Measurements from ENCODE around the gene LARP4B. TPM values are rescaled to one million over a fixed set of nuclear protein-coding genes. Genes with fewer than 3 reads are reported as not detected.

Gene LARP4B
- total RNA-seq, 1 experiment from 2014 or later = 122 TPM

DNA sequence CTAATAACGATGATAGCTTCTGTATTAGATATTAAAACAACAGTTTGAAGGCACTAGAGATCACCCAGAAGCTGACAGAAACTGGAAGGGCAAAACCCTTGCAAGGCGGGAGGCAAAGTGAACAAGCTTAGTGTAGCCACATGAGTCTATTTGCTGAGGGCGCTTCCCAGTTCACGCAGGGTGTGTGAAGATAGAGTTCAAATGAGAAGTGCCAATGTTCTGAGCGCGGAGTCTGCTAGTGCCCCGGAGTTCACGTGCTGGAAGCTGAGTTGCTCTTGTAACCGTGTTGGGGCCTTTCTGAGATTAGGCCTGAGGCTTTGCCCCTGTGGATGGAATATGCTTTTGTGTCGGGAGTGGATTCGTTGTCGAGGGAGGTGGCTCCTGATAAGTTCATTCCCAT, 40.1 kb upstream of the LARP4B start:
- TF ChIP-seq ELF1 (IDR thresholded peaks at IDR 0.05; ENCODE audit: borderline replicate concordance, low read depth) (no peak), TCF7L2 (IDR thresholded peaks at IDR 0.05; ENCODE audit: borderline replicate concordance, extremely low read depth, insufficient read depth, insufficient read length) (no peak), SRF (IDR thresholded peaks at IDR 0.05; ENCODE audit: low read depth) (no peak), FOSL1 (IDR thresholded peaks at IDR 0.05; ENCODE audit: low read depth) (no peak), CEBPB (IDR thresholded peaks at IDR 0.05; ENCODE audit: low read depth) (no peak), CBX3 (IDR thresholded peaks at IDR 0.05; ENCODE audit: low read depth) (no peak), EZH2 (IDR thresholded peaks at IDR 0.05) (no peak), EZH2phosphoT487 (IDR thresholded peaks at IDR 0.05; ENCODE audit: borderline replicate concordance) (no peak), ZNF274 (IDR thresholded peaks at IDR 0.05; ENCODE audit: low read depth, low read length) (no peak), YY1 (IDR thresholded peaks at IDR 0.05; ENCODE audit: extremely low read depth, insufficient replicate concordance, low read depth, low read length) (no peak), EGR1 (IDR thresholded peaks at IDR 0.05; ENCODE audit: low read depth) (no peak), SIN3A (IDR thresholded peaks at IDR 0.05; ENCODE audit: low read depth) (no peak), POLR2A (IDR thresholded peaks at IDR 0.05; ENCODE audit: borderline replicate concordance, extremely low read depth, insufficient read depth, insufficient read length) (no peak), POLR2AphosphoS5 (IDR thresholded peaks at IDR 0.05; ENCODE audit: low read depth, low read length) (no peak), SP1 (IDR thresholded peaks at IDR 0.05; ENCODE audit: low read depth) (no peak), JUND (IDR thresholded peaks at IDR 0.05) (no peak)
- TF ChIP-seq, protein P1, sequence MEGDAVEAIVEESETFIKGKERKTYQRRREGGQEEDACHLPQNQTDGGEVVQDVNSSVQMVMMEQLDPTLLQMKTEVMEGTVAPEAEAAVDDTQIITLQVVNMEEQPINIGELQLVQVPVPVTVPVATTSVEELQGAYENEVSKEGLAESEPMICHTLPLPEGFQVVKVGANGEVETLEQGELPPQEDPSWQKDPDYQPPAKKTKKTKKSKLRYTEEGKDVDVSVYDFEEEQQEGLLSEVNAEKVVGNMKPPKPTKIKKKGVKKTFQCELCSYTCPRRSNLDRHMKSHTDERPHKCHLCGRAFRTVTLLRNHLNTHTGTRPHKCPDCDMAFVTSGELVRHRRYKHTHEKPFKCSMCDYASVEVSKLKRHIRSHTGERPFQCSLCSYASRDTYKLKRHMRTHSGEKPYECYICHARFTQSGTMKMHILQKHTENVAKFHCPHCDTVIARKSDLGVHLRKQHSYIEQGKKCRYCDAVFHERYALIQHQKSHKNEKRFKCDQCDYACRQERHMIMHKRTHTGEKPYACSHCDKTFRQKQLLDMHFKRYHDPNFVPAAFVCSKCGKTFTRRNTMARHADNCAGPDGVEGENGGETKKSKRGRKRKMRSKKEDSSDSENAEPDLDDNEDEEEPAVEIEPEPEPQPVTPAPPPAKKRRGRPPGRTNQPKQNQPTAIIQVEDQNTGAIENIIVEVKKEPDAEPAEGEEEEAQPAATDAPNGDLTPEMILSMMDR (IDR thresholded peaks at IDR 0.05 in 2 of 3, conservative IDR thresholded peaks at IDR 0.05 in 1 of 3; ENCODE audit: borderline replicate concordance in 1 of 3, insufficient read depth in 1 of 3, low read depth in 2 of 3, low read length in 2 of 3) = no peak
- TF ChIP-seq, protein P2, sequence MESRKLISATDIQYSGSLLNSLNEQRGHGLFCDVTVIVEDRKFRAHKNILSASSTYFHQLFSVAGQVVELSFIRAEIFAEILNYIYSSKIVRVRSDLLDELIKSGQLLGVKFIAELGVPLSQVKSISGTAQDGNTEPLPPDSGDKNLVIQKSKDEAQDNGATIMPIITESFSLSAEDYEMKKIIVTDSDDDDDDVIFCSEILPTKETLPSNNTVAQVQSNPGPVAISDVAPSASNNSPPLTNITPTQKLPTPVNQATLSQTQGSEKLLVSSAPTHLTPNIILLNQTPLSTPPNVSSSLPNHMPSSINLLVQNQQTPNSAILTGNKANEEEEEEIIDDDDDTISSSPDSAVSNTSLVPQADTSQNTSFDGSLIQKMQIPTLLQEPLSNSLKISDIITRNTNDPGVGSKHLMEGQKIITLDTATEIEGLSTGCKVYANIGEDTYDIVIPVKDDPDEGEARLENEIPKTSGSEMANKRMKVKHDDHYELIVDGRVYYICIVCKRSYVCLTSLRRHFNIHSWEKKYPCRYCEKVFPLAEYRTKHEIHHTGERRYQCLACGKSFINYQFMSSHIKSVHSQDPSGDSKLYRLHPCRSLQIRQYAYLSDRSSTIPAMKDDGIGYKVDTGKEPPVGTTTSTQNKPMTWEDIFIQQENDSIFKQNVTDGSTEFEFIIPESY (IDR thresholded peaks at IDR 0.05; ENCODE audit: extremely low read depth, insufficient replicate concordance, low read length) = no peak
- TF ChIP-seq, protein P3, sequence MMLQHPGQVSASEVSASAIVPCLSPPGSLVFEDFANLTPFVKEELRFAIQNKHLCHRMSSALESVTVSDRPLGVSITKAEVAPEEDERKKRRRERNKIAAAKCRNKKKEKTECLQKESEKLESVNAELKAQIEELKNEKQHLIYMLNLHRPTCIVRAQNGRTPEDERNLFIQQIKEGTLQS (IDR thresholded peaks at IDR 0.05) = no peak
- Histone ChIP-seq H4K20me1 (ENCODE audit: insufficient read depth) (no peaks in the 10 kb centered on the region), H3K4me1 (ENCODE audit: control insufficient read depth in 1 of 2, insufficient read depth in 2 of 2, low read length in 2 of 2) (no peaks in the 10 kb centered on the region), H3K9me2 (ENCODE audit: insufficient read depth) (no peaks in the 10 kb centered on the region), H3K27ac (ENCODE audit: low read depth, low read length) (no peak overlapping the region), H3K27me3 (ENCODE audit: insufficient read depth, low read length) (no peaks in the 10 kb centered on the region; the same call in 1 of the 2 replicates), H3K9ac (ENCODE audit: low read length) (no peak overlapping the region), H3K4me3 (replicated peaks in 1 of 2; ENCODE audit: low read depth in 1 of 2, low read length in 2 of 2) (no peak overlapping the region), H2AFZ (ENCODE audit: low read depth, low read length, poor library complexity, severe bottlenecking) (no peak overlapping the region), H3K36me3 (ENCODE audit: control insufficient read depth in 1 of 2, insufficient read depth in 2 of 2, low read length in 2 of 2) (no peaks in the 10 kb centered on the region), H3K79me2 (ENCODE audit: insufficient read depth, low read length) (no peaks in the 10 kb centered on the region), H3K9me3 (ENCODE audit: control insufficient read depth in 1 of 2, insufficient read depth in 1 of 2, low read depth in 1 of 2, low read length in 2 of 2) (no peaks in the 10 kb centered on the region; a peak in 1 of 4 replicates), H3K4me2 (ENCODE audit: low read length) (no peak overlapping the region)
- no TSS peak for BruUV-seq (replicated peaks)
- DNase-seq (ENCODE audit: low read depth, low spot score) (no peak), ATAC-seq (no peak)
- intact Hi-C loops (cut with micrococcal nuclease) = no loop called here
- ChIA-PET POLR2A (no interaction called here), RAD21 (ENCODE audit: low non-redundant PET in 1 of 2, low total read pairs in 2 of 2, uncharacterized antibody in 2 of 2, unreplicated experiment in 2 of 2) (no interaction called here), CTCF (no interaction called here)

Measured in HCT116 (cell line).